GM23338 (cell line): ENCODE results near the gene CD6. TPM values are rescaled to one million over a fixed set of nuclear protein-coding genes. Genes with fewer than 3 reads are reported as not detected.

Experiments used
- ATAC-seq: fragments of 200-7000 bp; cut with Tn5 transposase; 3 replicates; pipeline ENCODE4 v1.9.1; 2020
- DNase-seq: peaks from one replicate; pipeline ENCODE4 v3.0.0-alpha.2; 2015; ENCODE audit warnings: low spot score
- H2AFZ ChIP-seq: fragments of 200-600 bp; sonication (generic); 2 replicates; pipeline ENCODE4 v1.8.0; 2016; ENCODE audit warnings: antibody characterized with exemption, mild to moderate bottlenecking, moderate library complexity
- H3F3A ChIP-seq: fragments of 200-600 bp; sonication (generic); replicated peaks from 2 replicates; pipeline ENCODE4 v1.8.0; 2017; ENCODE audit warnings: antibody characterized with exemption, mixed run types, low read depth
- H3K27ac ChIP-seq: fragments of 200-600 bp; sonication (generic); 2 replicates; pipeline ENCODE4 v1.6.1; 2016; ENCODE audit warnings: low read depth
- H3K27me3 ChIP-seq: fragments of 200-600 bp; sonication (generic); 2 replicates; pipeline ENCODE4 v1.8.0; 2016; ENCODE audit warnings: mild to moderate bottlenecking, mixed run types, moderate library complexity; ENCODE audit not compliant: insufficient read depth
- H3K36me3 ChIP-seq: fragments of 200-600 bp; sonication (generic); 2 replicates; pipeline ENCODE4 v1.8.0; 2016; ENCODE audit warnings: mild to moderate bottlenecking; ENCODE audit not compliant: insufficient read depth
- H3K4me1 ChIP-seq: fragments of 200-600 bp; sonication (generic); 2 replicates; pipeline ENCODE4 v1.8.0; 2016; ENCODE audit warnings: mild to moderate bottlenecking, moderate library complexity; ENCODE audit not compliant: insufficient read depth
- H3K4me2 ChIP-seq: fragments of 200-600 bp; sonication (generic); 2 replicates; pipeline ENCODE4 v1.7.1; 2017; ENCODE audit warnings: mixed run types
- H3K4me3 ChIP-seq: fragments of 200-600 bp; sonication (generic); 2 replicates; pipeline ENCODE4 v1.6.1; 2016; ENCODE audit warnings: mixed run types
- H3K79me2 ChIP-seq: fragments of 200-600 bp; sonication (generic); replicated peaks from 2 replicates; pipeline ENCODE4 v1.8.0; 2017; ENCODE audit warnings: mild to moderate bottlenecking; ENCODE audit not compliant: insufficient read depth
- H3K9me2 ChIP-seq: fragments of 200-600 bp; sonication (generic); 2 replicates; pipeline ENCODE4 v1.8.0; 2017; ENCODE audit not compliant: insufficient read depth
- H4K20me1 ChIP-seq: fragments of 200-600 bp; sonication (generic); replicated peaks from 2 replicates; pipeline ENCODE4 v1.8.0; 2017; ENCODE audit warnings: mild to moderate bottlenecking; ENCODE audit not compliant: insufficient read depth
- H3K27ac Mint-ChIP-seq: 2 replicates; pipeline ENCODE4 v1.8.0; 2020; ENCODE audit warnings: inconsistent platforms, mild to moderate bottlenecking, moderate library complexity, mixed read lengths
- H3K27me3 Mint-ChIP-seq: 3 replicates; pipeline ENCODE4 v1.8.0; 2022; ENCODE audit warnings: low read depth, mild to moderate bottlenecking, moderate library complexity, mixed read lengths, inconsistent platforms; ENCODE audit not compliant: insufficient read depth, poor library complexity
- H3K36me3 Mint-ChIP-seq: 3 replicates; pipeline ENCODE4 v1.8.0; 2021; ENCODE audit warnings: low read depth, mild to moderate bottlenecking, inconsistent platforms, moderate library complexity, mixed read lengths
- H3K4me1 Mint-ChIP-seq: 3 replicates; pipeline ENCODE4 v1.8.0; 2020; ENCODE audit warnings: mild to moderate bottlenecking, inconsistent platforms, mixed read lengths
- H3K4me3 Mint-ChIP-seq: 3 replicates; pipeline ENCODE4 v1.8.0; 2021; ENCODE audit warnings: moderate library complexity, mild to moderate bottlenecking, inconsistent platforms, mixed read lengths
- H3K9me3 Mint-ChIP-seq: 3 replicates; pipeline ENCODE4 v1.8.0; 2020; ENCODE audit warnings: moderate library complexity, mild to moderate bottlenecking, inconsistent platforms, mixed read lengths
- CREB1 ChIP-seq: fragments of 250-450 bp; sonication (Bioruptor Pico); IDR thresholded peaks from 2 replicates; pipeline ENCODE4 v1.5.0; 2020; ENCODE audit warnings: low read depth, mild to moderate bottlenecking, moderate library complexity
- JUNB ChIP-seq: IDR thresholded peaks from one replicate; pipeline ENCODE4 v1.6.1; 2016; ENCODE audit warnings: antibody characterized with exemption; ENCODE audit not compliant: unreplicated experiment
- NANOG ChIP-seq: IDR thresholded peaks from 2 replicates; pipeline ENCODE4 v1.6.1; 2016; ENCODE audit warnings: antibody characterized with exemption, borderline replicate concordance
- POLR2AphosphoS5 ChIP-seq: IDR thresholded peaks from 2 replicates; pipeline ENCODE4 v1.6.1; 2016; ENCODE audit warnings: antibody characterized with exemption, low read depth
- STAT1 ChIP-seq: IDR thresholded peaks from one replicate; pipeline ENCODE4 v1.6.1; 2016; ENCODE audit warnings: antibody characterized with exemption; ENCODE audit not compliant: unreplicated experiment
- ZNF114 ChIP-seq: fragments of 250-450 bp; sonication (Bioruptor Pico); IDR thresholded peaks from 2 replicates; pipeline ENCODE4 v1.5.0; 2020; ENCODE audit warnings: mild to moderate bottlenecking, moderate library complexity
- polyA plus RNA-seq: library from polyadenylated mRNA; unstranded; fragments of >200 nt; fragmentation: Nextera tagmentation; extraction: Ambion mirVana; gene quantifications from 2 replicates; pipeline ENCODE4 v1.2.1, GENCODE V29; 2016
- total RNA-seq: library from RNA; depleted of rRNA; stranded (reverse); fragments of >200 nt; shearing (Covaris generic); gene quantifications from 2 replicates; pipeline ENCODE4 v1.2.3, GENCODE V29; 2014
- TF ChIP-seq, protein P1 (sequence below), 2 experiments: fragments of 200-600 bp in 1 of 2; sonication (generic) in 1 of 2; conservative IDR thresholded peaks; 2 replicates each; pipeline versions ENCODE4 v1.5.1 to v1.6.1; 2016 to 2017; ENCODE audit warnings: antibody characterized with exemption in 2 of 2, low read depth in 2 of 2, mild to moderate bottlenecking in 2 of 2, moderate library complexity in 1 of 2
- TF ChIP-seq, protein P2 (sequence below): fragments of 250-450 bp; sonication (Bioruptor Pico); IDR thresholded peaks from 2 replicates; pipeline ENCODE4 v1.5.0; 2020; ENCODE audit warnings: mild to moderate bottlenecking, moderate library complexity
- TF ChIP-seq, protein P3 (sequence below): IDR thresholded peaks from 2 replicates; pipeline ENCODE4 v1.6.1; 2016; ENCODE audit warnings: antibody characterized with exemption

The CD6 gene
- total and polyA plus RNA-seq, 2 experiments from 2014 or later: 0.49 TPM; not detected in 1

DNA sequence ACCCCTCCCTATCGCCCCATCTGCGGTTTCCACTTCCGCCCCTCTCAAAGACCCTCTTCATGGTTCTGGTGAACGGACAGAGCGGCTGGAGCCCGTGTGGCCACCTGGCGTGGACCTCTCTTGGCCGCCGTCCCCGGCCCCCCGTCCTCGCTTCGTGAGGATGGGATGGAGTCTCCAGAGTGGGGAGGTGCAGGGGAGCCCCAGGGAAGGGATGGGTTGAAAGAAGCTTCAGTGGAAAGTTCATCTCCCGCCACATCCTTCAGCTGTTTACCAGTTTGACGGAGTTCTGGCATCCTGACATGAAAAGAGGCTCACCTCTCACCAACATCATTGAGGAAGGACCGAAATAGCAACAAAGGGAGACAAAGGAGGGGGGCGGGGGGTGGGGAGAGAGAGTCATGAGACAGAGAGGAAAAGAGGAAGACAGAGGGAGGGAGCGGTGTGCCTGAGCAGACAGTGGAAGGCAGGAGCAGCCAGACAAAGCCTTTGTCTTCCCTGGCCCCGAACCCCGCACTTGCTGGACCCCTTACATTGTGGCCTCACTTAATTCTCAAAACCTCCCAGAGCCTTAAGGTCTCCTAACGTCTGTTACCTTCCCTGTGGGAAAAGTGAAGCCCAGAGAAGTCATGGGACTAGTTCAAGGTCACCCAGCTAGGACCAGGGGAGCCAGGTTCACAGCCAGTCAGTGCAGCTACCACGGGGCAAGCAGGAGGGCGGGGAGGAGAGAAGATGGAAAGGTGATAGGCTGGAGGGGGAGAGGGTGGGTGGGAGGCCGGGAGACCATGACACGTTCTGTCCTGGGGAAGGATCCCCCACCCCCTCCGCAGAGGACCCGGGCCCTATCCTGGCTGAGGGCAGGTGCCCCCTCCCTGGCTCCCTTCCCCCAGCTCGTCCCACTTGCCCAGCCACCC lies 54.9 kb downstream of the CD6 start (continued):
- TF ChIP-seq NANOG: no peak
- TF ChIP-seq, protein P1, sequence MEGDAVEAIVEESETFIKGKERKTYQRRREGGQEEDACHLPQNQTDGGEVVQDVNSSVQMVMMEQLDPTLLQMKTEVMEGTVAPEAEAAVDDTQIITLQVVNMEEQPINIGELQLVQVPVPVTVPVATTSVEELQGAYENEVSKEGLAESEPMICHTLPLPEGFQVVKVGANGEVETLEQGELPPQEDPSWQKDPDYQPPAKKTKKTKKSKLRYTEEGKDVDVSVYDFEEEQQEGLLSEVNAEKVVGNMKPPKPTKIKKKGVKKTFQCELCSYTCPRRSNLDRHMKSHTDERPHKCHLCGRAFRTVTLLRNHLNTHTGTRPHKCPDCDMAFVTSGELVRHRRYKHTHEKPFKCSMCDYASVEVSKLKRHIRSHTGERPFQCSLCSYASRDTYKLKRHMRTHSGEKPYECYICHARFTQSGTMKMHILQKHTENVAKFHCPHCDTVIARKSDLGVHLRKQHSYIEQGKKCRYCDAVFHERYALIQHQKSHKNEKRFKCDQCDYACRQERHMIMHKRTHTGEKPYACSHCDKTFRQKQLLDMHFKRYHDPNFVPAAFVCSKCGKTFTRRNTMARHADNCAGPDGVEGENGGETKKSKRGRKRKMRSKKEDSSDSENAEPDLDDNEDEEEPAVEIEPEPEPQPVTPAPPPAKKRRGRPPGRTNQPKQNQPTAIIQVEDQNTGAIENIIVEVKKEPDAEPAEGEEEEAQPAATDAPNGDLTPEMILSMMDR (conservative IDR thresholded peaks at IDR 0.05; ENCODE audit: low read depth in 2 of 2): no peak
- no peak for TF ChIP-seq POLR2AphosphoS5
- no peak for TF ChIP-seq STAT1

DNA sequence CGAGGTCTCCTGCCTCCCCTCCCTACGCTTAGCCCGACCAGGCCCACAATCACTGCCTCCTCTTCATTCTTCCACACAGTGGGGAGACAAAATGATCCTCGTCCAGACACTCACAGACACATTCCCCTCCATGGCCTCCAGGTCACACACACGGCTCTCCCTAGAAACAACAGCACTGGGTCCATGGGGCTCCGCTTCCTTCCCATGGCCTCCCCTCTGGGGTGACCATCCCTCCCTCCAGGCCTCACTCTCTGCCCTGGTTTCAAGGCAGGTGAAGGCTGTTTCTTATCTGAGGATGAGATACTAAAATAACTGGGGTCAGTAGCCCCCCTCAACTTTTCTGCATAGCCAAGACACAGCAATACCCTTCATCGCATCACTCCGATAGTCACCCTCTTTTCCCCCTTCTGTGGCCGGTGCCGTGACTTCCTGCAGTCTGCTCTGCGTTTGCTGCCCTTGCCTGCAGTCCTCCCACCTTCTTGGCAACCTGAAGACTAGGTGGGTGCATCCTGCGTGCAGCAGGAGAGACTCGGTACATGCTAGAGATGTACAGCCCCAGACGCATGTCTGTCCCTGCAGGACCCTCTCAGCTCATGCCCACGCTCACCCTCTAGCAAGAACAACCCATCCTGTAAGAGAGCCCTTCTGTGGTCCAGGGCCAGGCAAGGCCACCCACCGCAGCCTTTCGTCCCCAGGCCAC lies 55.8 kb downstream of the CD6 start:
- Histone ChIP-seq H2AFZ (no peak overlapping the region), H3K36me3 (no peaks in the 10 kb centered on the region), H3K4me3 (no peak overlapping the region), H3K4me2 (no peak overlapping the region), H3K27me3 (no peaks in the 10 kb centered on the region), H3K9me2 (no peaks in the 10 kb centered on the region), H3K4me1 (peaks cover 6% of the 10 kb centered on the region; the same call in 1 of the 2 replicates), H3F3A (no peaks in the 10 kb centered on the region), H3K79me2 (no peaks in the 10 kb centered on the region), H4K20me1 (no peaks in the 10 kb centered on the region), H3K27ac (no peak overlapping the region)
- peaks cover 12% of the 10 kb centered on the region for H3K27me3 Mint-ChIP-seq
- ATAC-seq (no peak), DNase-seq (no peak)
- no peak overlapping the region for H3K27ac Mint-ChIP-seq
- no peaks in the 10 kb centered on the region for H3K36me3 Mint-ChIP-seq
- no peaks in the 10 kb centered on the region for H3K9me3 Mint-ChIP-seq
- H3K4me3 Mint-ChIP-seq: no peak overlapping the region
- TF ChIP-seq CREB1 (no peak), NANOG (no peak), STAT1 (no peak), JUNB (no peak), ZNF114 (no peak)
- TF ChIP-seq, protein P2, sequence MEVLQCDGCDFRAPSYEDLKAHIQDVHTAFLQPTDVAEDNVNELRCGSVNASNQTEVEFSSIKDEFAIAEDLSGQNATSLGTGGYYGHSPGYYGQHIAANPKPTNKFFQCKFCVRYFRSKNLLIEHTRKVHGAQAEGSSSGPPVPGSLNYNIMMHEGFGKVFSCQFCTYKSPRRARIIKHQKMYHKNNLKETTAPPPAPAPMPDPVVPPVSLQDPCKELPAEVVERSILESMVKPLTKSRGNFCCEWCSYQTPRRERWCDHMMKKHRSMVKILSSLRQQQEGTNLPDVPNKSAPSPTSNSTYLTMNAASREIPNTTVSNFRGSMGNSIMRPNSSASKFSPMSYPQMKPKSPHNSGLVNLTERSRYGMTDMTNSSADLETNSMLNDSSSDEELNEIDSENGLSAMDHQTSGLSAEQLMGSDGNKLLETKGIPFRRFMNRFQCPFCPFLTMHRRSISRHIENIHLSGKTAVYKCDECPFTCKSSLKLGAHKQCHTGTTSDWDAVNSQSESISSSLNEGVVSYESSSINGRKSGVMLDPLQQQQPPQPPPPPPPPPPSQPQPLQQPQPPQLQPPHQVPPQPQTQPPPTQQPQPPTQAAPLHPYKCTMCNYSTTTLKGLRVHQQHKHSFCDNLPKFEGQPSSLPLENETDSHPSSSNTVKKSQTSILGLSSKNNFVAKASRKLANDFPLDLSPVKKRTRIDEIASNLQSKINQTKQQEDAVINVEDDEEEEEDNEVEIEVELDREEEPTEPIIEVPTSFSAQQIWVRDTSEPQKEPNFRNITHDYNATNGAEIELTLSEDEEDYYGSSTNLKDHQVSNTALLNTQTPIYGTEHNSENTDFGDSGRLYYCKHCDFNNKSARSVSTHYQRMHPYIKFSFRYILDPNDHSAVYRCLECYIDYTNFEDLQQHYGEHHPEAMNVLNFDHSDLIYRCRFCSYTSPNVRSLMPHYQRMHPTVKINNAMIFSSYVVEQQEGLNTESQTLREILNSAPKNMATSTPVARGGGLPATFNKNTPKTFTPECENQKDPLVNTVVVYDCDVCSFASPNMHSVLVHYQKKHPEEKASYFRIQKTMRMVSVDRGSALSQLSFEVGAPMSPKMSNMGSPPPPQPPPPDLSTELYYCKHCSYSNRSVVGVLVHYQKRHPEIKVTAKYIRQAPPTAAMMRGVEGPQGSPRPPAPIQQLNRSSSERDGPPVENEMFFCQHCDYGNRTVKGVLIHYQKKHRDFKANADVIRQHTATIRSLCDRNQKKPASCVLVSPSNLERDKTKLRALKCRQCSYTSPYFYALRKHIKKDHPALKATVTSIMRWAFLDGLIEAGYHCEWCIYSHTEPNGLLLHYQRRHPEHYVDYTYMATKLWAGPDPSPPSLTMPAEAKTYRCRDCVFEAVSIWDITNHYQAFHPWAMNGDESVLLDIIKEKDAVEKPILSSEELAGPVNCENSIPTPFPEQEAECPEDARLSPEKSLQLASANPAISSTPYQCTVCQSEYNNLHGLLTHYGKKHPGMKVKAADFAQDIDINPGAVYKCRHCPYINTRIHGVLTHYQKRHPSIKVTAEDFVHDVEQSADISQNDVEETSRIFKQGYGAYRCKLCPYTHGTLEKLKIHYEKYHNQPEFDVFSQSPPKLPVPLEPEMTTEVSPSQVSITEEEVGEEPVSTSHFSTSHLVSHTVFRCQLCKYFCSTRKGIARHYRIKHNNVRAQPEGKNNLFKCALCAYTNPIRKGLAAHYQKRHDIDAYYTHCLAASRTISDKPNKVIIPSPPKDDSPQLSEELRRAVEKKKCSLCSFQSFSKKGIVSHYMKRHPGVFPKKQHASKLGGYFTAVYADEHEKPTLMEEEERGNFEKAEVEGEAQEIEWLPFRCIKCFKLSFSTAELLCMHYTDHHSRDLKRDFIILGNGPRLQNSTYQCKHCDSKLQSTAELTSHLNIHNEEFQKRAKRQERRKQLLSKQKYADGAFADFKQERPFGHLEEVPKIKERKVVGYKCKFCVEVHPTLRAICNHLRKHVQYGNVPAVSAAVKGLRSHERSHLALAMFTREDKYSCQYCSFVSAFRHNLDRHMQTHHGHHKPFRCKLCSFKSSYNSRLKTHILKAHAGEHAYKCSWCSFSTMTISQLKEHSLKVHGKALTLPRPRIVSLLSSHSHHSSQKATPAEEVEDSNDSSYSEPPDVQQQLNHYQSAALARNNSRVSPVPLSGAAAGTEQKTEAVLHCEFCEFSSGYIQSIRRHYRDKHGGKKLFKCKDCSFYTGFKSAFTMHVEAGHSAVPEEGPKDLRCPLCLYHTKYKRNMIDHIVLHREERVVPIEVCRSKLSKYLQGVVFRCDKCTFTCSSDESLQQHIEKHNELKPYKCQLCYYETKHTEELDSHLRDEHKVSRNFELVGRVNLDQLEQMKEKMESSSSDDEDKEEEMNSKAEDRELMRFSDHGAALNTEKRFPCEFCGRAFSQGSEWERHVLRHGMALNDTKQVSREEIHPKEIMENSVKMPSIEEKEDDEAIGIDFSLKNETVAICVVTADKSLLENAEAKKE (CRISPR knock-in tag): no peak
- TF ChIP-seq, protein P3, sequence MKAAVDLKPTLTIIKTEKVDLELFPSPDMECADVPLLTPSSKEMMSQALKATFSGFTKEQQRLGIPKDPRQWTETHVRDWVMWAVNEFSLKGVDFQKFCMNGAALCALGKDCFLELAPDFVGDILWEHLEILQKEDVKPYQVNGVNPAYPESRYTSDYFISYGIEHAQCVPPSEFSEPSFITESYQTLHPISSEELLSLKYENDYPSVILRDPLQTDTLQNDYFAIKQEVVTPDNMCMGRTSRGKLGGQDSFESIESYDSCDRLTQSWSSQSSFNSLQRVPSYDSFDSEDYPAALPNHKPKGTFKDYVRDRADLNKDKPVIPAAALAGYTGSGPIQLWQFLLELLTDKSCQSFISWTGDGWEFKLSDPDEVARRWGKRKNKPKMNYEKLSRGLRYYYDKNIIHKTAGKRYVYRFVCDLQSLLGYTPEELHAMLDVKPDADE: no peak
- H3K4me1 Mint-ChIP-seq: peaks cover 19% of the 10 kb centered on the region
